GM19240 (cell line): ENCODE data around the gene PES1.
"Not testable (repeated sequence)": the region's sequence is repeated elsewhere in the genome, so short reads cannot be mapped to it uniquely, and the experiment has no call there.

Experiments
- DNase-seq: peaks from one replicate; pipeline ENCODE4 v3.0.0; 2011; ENCODE audit warnings: low spot score; ENCODE audit not compliant: insufficient read length

PES1 gene

DNA sequence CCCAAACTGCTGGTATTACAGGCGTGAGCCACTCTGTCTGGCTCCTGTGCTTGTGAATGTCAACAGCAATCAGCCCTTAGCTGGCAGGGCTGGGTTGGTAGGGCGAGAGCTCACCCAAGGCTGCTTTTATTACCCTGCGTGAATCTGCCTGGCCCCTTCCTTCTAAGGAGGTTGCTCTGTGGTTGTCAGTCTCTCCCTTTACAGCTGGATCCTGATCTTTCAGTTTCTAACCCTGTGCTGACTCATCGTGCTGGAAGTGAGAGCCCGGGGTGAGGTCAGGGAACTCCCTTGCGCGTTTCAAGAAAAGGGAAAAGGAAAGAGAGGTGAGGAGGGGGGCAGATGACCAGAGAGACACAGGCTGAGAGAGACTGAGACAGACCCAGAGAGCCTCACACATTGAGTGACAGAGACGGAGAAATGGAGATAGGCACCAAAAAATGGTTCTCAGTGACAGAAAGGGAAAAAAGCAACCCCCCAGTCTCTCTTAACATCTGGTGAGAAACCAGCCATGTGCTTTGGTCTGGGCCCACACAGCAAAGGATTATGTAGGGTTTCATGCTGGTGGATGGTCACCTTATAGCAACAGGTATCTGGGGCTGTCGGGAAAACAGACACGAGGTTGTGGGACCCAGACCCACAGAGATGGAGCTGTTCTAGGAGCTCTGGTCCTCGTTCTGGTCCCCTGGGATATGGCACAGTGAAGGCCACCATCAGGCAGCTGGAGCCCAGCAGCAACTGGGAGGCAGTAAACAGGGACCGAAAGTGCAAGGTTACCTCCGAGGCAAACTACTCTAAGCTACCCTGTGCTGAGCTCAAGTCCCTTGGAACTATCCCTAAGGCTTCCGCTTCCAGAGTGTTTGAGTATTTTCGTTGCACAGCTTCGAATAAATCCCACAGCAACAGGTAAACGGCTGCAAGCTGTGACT, 17.8 kb upstream of the PES1 start:
- DNase-seq: peak; percentile 79

DNA sequence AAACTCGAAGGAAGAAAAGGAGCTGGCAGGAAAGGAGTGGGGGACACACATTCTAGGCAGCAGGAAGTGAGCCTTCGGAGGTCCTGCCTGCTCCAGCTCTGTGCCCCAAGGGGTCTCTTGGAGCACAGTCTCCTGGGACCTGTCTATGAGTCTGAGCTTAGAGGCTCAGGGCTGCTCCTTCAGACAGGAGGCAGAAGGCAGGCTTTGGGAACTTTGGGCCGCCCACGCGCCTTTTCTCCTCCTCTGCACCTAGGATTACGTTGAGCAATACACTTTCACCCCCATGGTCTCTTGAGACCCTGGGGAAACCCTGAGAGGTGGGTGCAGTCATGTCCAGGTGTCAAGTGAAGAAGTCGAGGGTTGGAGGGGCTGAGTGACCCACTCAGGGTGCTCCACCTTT, 16.2 kb upstream of the PES1 start:
- no peak for DNase-seq

DNA sequence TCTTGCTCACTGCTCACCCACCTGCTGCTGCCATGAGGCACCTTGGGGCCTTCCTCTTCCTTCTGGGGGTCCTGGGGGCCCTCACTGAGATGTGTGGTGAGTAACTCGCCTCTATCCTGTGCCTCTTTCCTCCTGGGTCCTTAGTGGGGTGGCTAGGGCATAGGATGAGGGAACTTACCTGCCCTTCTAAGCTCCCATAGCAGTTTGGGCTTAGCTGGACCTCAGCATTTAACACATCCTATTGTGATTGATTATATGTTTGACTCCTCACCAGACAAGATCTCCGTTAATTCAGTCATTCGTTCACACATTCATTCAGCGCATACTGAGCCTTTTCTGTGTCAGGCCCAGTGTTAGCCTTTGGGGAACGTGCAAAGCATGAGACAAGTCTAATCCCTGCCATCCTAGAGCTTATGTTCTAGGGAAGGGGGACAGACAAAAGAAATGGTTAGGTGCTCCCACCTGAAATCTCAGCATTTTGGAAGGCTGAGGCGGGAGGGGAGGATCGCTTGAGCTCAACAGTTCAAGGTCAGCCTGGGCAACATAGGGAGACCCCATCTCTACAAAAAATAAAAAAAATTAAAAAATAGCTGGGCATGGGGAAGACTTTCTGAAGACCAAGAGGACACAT, 15.7 kb upstream of the PES1 start:
- no peak for DNase-seq

DNA sequence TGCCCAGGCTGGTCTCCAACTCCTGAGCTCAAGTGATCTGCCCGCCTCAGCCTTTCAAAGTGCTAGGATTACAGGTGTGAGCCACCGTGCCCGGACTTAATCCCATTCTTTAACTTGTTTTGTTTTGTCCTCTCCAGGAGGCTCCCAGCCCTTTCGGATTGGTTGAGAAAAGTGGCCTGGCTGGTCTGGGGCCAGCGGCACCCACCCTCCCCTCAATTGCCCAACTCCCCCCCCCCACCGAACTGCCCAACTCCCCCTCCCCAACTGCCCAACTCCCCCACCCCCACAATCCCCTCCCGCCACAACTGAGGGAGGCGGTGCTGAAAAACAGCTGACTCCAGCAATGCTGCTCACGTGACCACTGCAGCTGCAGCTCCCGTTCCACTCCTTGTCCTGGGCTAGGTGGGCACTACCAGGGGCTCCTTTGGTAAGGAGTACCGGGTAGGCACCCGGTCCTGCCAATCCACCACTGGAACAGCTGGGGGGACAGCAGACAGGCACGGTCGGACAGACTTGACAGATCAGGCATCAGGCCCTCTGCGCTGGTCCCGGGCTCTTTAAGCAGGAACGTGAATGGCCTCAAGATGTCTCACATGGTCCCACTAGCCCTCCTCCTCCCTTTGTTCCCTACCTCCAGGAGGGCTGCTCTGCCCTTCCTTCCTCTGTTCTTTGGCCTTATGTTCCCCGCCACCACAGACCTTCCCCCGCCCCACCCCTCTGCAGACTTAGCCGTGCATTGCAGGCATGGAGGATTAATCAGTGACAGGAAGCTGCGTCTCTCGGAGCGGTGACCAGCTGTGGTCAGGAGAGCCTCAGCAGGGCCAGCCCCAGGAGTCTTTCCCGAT, 15.0 kb upstream of the PES1 start, which contains the start of gene TCN2:
TCN2 (plus strand) TSS at position 720 of the 845 bp plus-strand sequence. CDS start 158 bp downstream, outside the sequence.
- DNase-seq: no peak

DNA sequence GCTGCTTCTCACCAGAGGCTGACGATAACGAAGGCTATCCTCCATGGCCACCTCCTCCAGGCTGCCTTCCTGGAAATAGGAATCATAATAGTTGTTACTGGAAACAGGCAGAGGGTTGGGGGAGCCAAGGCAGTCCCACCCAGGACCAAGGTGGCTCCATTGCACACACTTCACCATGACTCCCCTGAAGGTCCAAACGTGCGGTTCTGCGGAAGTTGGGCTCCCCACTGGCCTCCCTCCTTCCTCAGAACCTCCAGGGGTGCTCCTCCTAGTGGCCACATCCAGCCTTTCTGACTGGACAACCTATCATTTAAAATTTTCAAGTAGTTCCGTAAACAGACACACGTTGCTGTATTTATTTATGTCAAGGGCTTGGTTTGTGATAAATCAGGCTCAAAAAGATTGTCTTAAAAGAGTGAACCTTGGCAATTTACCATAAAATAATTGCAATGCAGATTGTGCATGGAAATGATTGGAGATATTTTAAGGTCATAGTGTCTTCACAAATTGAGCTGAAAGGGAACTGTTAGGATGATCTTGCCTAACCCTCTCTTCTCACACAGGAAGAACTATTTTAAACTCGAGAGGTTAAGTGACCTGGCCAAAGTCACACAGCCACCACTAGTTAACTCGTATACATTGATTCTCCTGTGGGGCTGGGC, 13.9 kb upstream of the PES1 start:
- DNase-seq: no peak

DNA sequence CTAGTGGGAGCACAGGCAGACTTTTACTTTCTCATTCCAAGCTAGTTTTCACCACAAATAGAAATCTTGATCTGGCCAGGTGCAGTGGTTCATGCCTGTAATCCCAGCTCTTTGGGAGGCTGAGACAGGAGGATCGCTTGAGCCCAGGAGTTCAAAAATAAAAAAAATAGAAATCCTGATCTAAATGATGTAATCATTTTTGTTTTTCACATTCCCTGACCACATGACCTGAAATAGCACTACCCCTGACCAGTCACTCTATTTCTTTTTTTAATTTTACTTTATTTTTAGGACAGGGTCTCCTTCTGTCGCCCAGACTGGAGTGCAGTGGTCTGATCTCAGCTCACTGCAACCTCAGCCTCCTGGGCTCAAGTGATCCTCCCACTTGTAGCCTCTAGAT, 13.0 kb upstream of the PES1 start:
- no peak for DNase-seq

DNA sequence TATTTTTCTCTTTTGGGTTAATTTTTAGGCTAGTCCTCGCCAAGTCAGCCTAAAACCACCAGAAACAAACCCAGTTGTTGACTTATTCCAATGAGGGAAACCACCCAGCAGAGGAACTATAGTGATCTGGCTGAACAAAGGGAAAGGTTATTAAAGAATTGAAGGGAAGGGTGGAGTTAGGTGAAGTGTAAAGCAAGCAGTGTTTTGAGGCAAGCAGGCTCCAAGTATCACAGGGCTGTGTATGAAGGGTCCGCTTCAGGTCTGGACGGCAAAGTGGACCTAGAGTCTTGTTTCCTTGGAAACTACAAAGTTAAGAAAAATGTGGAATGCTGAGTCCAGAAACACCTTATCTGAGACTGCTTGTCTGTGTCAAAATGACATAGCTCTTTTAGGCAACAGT, 12.1 kb upstream of the PES1 start:
- DNase-seq: no peak

DNA sequence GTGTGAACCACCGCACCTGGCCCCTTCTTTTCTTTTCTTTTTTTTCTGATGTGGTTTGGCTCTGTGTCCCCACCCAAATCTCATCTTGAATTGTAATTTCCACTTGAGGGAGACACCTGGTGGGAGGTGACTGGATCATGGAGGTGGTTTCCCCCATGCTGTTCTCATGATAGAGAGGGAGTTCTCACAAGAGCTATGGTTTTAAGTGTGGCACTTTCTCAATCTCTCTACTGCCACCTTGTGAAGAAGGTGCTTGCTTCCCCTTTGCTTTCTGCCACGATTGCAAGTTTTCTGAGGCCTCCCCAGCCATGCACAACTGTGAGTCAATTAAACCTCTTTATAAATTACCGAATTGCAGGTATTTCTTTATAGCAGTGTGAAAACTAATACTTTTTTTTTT, 10.3 kb upstream of the PES1 start:
- DNase-seq: no peak

DNA sequence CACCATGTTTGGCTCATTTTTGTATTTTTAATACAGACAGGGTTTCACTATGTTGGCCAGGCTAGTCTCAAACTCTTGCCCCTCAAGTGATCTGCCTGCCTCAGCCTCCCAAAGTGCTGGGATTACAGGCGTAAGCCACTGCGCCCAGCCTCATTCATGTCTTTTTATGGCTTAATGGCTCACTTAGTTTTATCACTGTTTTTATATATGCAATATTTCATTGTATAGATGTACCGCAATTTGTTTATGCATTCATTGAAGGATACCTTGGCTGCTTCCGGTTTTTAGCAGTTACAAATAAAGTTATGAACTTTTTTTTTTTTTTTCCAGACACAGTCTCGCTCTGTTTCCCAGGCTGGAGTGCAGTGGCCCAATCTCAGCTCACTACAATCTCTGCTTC, 9.8 kb upstream of the PES1 start:
- DNase-seq: no peak

DNA sequence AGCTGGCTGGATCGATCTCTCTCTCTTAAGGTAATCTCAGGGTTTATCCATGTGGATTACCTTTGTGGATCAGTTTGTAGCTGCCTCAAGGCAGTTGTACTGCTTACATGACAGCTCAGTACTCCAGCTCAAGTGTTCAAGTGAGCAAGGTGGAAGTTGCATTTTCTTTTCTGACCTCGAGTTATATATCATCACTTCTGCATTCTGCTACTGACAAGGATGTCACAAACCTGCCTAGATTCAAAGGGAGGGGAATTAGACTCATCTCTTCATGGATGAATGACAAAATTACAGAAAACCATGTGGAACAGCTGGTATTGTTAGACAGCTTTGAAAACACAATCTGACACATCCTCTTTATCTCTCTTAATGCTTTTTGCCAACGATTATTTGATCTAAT, 9.2 kb upstream of the PES1 start:
- DNase-seq: no peak

DNA sequence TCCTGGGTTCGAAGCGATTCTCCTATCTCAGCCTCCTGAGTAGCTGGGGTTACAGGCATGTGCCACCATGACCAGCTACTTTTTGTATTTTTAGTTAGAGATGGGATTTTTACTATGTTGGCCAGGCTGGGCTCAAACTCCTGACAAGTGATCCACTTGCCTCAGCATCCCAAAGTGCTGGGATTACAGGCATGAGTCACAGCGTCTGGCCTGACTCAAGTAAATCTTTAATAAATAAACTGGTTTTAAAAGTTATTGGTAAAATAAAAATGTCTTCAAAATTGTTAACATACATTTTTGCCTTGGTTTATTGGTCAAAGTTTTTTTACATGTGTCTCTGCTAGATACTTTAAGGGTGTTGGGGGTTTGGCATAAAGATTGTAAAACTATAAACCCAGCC, 7.3 kb upstream of the PES1 start:
- no peak for DNase-seq

DNA sequence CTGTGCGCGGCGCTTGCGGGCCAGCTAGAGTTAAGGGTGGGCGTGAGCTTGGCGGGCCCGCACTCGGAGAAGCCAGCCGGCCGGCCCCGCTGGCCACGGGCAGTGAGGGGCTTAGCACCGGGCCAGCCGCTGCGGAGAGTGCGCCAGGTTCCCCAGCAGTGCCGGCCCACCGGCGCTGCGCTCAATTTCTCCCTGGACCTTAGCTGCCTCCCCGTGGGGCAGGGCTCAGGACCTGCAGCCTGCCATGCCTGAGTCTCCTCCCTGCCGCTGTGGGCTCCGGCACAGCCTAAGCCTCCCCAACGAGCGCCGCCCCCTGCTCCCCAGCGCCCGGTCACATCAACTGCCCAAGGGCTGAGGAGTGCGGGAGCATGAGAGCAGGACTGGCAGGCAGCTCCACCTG, 5.2 kb upstream of the PES1 start:
- DNase-seq: no peak

DNA sequence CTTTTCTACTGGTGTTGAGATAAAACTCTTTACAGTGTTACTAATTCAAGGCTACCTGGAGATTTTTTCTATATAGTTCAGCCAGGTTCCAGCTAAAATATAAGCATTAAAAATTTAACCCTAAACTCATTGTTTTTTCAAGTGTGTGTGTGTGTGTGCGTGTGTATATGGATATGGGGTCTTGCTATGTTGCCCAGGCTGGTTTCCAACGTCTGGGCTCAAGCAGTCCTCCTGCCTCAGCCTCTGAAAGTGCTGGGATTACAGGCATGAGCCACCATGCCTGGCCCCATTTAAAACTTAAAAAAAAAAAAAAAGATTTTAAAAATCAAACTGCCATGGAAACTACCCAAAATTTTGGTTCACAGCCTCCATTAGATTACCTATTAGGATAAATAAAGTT, 4.5 kb upstream of the PES1 start:
- DNase-seq: no peak

DNA sequence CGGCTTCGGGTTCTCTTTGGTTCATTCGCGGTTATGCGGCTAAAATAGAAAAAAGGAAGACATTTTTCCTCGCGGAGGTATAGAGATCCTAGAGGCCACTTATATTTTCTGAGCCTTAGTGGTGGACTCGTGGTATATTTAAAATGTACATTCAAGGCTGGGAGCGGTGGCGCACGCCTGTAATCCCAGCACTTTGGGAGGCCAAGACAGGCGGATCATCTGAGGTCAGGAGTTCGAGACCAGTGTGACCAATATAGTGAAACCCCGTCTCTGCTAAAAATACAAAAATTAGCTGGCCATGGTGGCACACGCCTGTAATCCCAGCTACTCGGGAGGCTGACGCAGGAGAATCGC, 627 bp upstream of the PES1 start:
- not testable (repeated sequence) for DNase-seq

DNA sequence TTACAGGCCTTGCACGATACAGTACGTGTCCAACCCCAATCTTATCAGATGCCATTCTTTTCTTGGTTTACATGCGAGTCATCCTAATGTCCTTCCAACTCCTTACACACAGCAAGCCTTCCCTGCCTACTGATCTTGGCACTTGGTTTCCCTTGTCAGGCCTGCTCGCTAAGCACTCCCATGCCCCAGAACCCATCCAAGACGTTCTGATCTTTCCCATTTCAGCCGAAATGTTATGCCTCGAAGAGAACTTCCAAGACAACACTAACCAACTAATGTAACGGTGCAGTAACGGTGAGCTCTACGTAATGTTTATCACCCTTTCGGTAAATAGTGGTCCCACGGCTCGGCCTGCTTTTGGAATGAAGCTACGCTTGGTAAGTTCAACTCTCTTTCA, 521 bp downstream of the PES1 start:
- DNase-seq: no peak

DNA sequence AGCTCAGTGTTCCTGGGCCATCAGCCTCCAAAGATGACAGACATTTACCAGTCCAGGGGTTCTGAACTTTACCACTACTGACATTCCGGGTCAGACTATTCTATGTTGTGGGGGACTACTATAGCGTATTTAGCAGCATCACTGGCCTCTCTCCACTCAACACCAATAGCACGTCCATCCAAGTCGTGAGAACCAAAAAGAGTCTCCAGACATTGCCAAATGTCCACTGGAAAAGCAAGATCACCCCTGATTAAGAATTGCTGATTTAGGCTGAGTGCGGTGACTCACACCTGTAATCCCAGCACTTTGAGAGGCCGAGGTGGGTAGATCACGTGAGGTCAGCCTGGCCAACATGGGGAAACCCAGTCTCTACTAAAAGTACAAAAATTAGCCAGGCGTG, 5.3 kb downstream of the PES1 start:
- no peak for DNase-seq

DNA sequence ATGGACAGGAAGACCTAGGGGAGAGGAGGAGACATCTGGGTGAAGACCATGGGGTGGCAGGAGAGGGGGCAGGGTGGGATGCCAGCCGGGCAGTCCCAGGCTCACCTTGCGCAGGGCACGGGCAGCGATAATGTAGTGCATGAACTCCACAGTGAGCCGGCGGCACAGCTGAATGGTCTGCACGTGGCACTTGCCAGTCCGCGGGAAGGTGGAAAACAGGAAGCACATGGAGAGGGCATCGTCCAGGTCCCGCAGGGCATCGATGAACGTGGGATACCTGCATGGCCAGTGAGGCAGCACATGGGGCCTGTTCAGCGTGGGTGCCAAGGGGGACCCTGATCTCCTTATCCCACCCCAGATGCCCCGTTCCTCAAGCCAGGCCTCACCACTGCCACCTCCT, 7.3 kb downstream of the PES1 start:
- DNase-seq: no peak

DNA sequence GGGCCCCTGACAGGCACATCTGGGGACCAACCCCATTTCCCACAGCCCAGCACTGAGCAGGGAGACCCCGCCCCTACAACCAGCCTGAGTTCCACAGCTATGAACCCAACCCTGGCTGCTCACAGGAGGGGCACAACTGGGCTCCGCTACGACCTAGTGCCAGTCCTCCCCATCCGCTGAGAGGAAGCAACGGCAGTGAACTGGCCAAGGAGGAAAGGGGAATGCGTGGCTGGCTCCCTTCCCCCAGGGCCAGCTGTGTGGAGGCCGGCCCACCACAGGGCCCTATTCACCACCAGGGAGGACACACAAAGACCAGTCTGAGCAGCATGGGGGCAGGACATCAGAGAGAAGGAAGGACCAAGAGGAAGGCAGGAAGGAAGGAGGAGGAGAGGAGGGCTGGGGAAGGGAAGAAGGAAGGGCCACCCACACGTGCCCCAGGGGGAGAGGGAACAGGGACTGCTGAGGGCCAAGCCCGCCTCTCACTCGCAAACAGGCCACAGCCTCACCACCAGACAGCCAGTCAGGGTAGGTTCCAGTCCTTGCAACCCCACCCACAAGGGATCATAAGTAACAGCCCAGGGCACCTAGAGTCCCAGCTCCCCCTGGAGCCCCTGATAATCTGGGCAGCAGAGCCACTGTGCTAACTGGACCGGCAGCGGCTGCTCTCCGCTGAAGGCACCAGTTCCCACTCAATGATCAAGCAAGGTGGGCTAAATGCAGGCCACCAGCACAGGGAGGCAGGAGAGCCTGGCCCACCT, 8.7 kb downstream of the PES1 start:
- DNase-seq: no peak

DNA sequence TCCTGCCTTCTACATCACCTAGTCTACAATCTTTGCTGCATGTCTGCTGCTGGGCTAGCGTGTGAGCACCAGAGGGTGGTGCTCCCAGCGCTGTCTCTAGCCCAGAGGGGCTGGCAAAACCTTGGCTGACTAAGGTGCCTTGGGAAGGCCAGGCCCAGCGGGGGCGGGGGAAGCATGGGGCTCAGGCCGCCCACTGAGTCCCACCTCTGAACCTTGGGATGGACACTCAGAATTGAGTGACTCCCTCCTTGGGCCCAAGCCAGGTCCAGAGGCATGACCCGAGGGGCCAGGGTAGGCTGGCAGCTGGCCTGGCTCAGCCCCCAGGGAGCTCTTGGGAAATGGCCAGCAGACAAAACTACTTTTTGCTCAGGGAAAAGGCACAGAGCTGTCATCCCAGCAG, 9.7 kb downstream of the PES1 start:
- DNase-seq: no peak

DNA sequence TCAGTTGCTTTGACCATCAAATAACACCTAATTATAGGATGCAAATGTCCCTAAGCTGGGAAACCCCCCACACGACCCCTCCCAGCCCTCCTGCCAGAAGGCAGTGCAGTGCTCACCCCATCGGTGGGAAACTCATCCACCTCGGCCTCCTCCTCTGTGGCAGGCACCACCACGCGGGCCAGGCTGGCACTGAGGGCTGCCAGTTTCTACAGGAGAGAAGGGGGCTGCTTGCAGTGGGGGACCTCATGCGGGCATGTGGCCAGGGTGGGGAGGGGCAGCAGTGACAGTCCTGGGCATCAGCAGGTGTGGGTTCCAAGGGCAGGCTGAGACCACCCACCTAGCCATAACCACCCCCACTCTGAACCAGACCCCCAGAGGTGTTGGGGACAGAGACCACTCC, 10.8 kb downstream of the PES1 start:
- DNase-seq: no peak

DNA sequence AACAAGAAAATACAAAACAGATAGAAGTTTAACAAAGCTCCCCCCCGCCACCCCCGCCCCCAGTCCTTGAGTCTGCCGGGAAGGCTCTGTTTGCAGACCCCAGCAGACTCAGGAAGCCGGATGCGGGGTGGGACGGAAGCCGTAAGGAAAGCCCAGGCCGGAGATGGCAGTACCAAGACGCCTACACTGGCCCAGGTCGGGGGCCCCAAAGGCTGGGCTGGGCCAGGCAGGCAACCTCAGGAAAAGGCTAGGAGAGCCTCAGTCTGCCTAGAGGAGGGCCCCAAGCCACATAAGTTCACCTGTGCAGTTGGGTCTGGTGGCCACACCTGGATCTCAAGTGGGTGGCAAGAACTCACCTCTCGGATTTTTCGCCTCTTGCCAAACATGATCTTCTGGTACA, 13.2 kb downstream of the PES1 start:
- no peak for DNase-seq
